Smooth muscle cell of the brain vasculature (primary cell): ENCODE results near the gene CPED1.

ENCODE experiments used
- DNase-seq: peaks from one replicate; pipeline ENCODE4 v3.0.0-alpha.2; 2012; ENCODE audit warnings: low read depth, low spot score

CPED1 gene

DNA sequence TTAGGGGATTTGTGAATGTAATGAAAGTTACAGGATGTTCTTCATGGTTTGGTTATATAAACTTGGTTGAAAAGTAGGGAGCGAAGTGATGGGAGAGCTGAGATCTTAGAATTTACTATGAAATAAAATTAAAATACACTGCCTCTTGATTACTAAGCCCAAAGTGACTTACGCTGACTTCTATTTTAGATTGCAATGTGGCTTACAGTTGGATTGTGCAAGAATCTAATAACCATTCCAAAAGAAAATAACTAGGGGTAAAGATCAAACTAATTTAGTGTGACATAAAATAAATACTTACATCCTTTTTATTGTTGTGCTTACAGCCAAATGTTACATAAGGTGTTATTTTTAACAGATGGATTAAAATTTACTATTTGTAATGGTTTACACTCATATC is 355.6 kb downstream of the CPED1 start:
- no peak for DNase-seq

GRCh38 chr7:121344497-121344896 is 356.0 kb downstream of the CPED1 start:
- no peak for DNase-seq
